HPDE6-E6E7 (cell line): ENCODE measurements around the gene TXLNG.

Experiments
- DNase-seq: peaks from one replicate; pipeline ENCODE4 v3.0.0; 2011; ENCODE audit warnings: missing footprints; ENCODE audit errors: extremely low spot score

Gene TXLNG

GRCh38 chrX:16874458-16875095, 88.3 kb downstream of the TXLNG start:
- DNase-seq: no peak

GRCh38 chrX:16876696-16877095, 90.4 kb downstream of the TXLNG start:
- DNase-seq: no peak

- no peak for DNase-seq
These were observed 95.9 kb downstream of the TXLNG start for GRCh38 chrX:16882169-16882568.

- DNase-seq: peak; percentile 46
These were observed 96.6 kb downstream of the TXLNG start for GRCh38 chrX:16882702-16883486.

- no peak for DNase-seq
These were observed 97.2 kb downstream of the TXLNG start for GRCh38 chrX:16883487-16883804.

- DNase-seq: no peak
These were observed 99.4 kb downstream of the TXLNG start for GRCh38 chrX:16885628-16886027.

GRCh38 chrX:16892504-16893362, 106.5 kb downstream of the TXLNG start:
- DNase-seq: peak; percentile 61
